ENCODE data around the gene UNC13D.
A peak's percentile ranks its signal among the peaks of the same experiment; 100 is the strongest.
"Not testable (repeated sequence)": the region's sequence is repeated elsewhere in the genome, so short reads cannot be mapped to it uniquely, and the experiment has no call there.

The UNC13D gene

DNA sequence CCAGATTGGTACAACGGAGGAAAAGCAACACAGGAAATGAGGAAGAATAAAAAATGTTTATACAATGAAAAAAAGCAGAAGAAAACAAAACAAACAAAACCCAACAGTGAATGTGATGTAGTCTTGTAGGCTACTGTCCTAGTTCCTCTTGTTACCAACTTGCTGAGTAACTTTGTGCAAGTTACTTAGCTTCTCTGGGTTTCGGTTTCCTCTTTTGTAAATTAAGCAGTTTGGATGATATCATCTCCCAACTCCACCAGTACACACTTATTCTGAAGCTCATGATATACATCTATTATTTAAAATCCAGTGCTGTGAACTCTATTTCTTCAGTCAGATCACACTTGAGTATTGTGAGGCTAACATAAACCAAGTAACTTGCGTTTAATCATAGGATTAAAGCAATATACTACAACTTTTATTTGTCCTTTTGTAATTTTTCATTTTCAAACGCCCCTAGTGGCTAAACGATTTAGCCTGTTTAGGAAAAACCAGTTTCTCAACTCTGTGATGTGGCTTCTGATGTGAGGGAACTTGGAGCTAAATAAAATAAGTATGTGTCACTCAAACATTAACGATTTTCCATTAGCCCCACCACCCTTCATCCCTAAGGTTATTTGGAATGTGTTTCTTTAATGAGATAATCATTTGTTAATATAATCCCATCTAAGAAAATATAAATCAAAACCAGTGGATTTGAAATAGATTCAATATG, 61.0 kb downstream of the UNC13D start:
- H3K27ac ChIP-seq (ENCODE audit: poor library complexity, severe bottlenecking) = peak overlapping the region; percentile 97

DNA sequence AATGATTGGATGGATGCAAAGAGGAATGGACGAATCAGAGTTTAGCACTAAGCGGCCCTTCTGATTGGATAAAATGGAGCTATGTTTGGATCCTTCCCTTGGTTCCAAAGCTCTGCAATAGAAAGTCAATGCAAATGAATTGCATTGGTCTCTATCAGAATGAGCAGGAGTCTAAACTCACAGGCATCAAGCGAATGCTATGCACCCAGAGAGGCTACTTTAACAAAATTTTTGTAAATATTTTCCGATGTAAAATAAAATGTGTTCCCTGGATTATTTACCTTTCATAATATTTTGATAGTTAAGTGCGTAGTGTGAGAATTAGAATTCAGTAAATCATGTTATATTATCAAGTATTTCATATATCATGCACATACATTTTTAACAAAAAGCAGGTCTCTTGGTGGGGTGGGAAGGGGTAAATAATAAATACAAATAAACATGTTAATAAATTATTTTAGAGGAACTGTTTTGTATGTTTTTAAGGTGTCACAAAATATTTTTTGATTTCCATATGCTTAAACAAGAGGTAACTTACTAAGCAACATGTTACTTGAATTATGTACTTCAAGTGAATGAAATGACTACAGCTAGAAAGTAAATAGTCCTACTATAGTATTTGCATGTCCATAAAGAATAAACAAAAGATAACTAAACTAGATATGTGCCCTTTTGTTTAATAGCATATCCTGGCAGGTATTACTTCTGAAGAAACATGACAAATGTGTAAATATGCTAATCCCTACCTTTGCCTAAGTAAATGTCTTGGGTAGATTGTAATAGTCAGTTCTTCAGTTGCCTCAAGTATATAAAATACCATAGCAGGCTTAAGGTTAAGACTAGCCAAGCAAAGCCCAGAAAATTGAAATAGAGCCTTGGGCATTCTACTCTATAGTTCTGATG, 64.0 kb downstream of the UNC13D start:
- peak overlapping the region; percentile 92 for H3K27ac ChIP-seq (ENCODE audit: poor library complexity, severe bottlenecking)
- peaks cover 35% of the 10 kb centered on the region for H3K36me3 ChIP-seq (ENCODE audit: low read depth)
- TF ChIP-seq, protein P1, sequence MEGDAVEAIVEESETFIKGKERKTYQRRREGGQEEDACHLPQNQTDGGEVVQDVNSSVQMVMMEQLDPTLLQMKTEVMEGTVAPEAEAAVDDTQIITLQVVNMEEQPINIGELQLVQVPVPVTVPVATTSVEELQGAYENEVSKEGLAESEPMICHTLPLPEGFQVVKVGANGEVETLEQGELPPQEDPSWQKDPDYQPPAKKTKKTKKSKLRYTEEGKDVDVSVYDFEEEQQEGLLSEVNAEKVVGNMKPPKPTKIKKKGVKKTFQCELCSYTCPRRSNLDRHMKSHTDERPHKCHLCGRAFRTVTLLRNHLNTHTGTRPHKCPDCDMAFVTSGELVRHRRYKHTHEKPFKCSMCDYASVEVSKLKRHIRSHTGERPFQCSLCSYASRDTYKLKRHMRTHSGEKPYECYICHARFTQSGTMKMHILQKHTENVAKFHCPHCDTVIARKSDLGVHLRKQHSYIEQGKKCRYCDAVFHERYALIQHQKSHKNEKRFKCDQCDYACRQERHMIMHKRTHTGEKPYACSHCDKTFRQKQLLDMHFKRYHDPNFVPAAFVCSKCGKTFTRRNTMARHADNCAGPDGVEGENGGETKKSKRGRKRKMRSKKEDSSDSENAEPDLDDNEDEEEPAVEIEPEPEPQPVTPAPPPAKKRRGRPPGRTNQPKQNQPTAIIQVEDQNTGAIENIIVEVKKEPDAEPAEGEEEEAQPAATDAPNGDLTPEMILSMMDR (IDR thresholded peaks at IDR 0.05; ENCODE audit: poor library complexity, severe bottlenecking) = no peak
- H3K4me3 ChIP-seq (ENCODE audit: severe bottlenecking) = no peak overlapping the region
- no peaks in the 10 kb centered on the region for H3K27me3 ChIP-seq (ENCODE audit: insufficient read depth, poor library complexity, severe bottlenecking)
- ATAC-seq (ENCODE audit: low read depth) (no peak), DNase-seq (ENCODE audit: low spot score) (no peak)
- no peaks in the 10 kb centered on the region for H3K9me3 ChIP-seq (ENCODE audit: severe bottlenecking)
- H3K4me1 ChIP-seq (ENCODE audit: insufficient read depth, poor library complexity, severe bottlenecking) = peaks cover 38% of the 10 kb centered on the region

More for the DNA sequence above, 61.0 kb downstream of the UNC13D start:
- DNase-seq (ENCODE audit: low spot score) (no peak), ATAC-seq (ENCODE audit: low read depth) (no peak)
- peak overlapping the region; percentile 0 for H3K4me3 ChIP-seq (ENCODE audit: severe bottlenecking)
- peaks cover 12% of the 10 kb centered on the region for H3K36me3 ChIP-seq (ENCODE audit: low read depth)
- peaks cover 38% of the 10 kb centered on the region for H3K4me1 ChIP-seq (ENCODE audit: insufficient read depth, poor library complexity, severe bottlenecking)
- TF ChIP-seq, protein P1 (IDR thresholded peaks at IDR 0.05; ENCODE audit: poor library complexity, severe bottlenecking) = peak; percentile 88
- no peaks in the 10 kb centered on the region for H3K9me3 ChIP-seq (ENCODE audit: severe bottlenecking)
- H3K27me3 ChIP-seq (ENCODE audit: insufficient read depth, poor library complexity, severe bottlenecking) = no peaks in the 10 kb centered on the region

- peaks cover 38% of the 10 kb centered on the region for H3K4me1 ChIP-seq (ENCODE audit: insufficient read depth, poor library complexity, severe bottlenecking)
- DNase-seq (ENCODE audit: low spot score) (peak; percentile 98), ATAC-seq (ENCODE audit: low read depth) (peak; percentile 67)
- no peaks in the 10 kb centered on the region for H3K9me3 ChIP-seq (ENCODE audit: severe bottlenecking)
- peaks cover 35% of the 10 kb centered on the region for H3K36me3 ChIP-seq (ENCODE audit: low read depth)
- H3K27ac ChIP-seq (ENCODE audit: poor library complexity, severe bottlenecking) = peak overlapping the region; percentile 92
- H3K4me3 ChIP-seq (ENCODE audit: severe bottlenecking) = peak overlapping the region; percentile 84
- no peaks in the 10 kb centered on the region for H3K27me3 ChIP-seq (ENCODE audit: insufficient read depth, poor library complexity, severe bottlenecking)
- TF ChIP-seq, protein P1 (IDR thresholded peaks at IDR 0.05; ENCODE audit: poor library complexity, severe bottlenecking) = peak; percentile 50
These were observed 64.8 kb downstream of the UNC13D start for GRCh38 chr17:75779250-75779986.

DNA sequence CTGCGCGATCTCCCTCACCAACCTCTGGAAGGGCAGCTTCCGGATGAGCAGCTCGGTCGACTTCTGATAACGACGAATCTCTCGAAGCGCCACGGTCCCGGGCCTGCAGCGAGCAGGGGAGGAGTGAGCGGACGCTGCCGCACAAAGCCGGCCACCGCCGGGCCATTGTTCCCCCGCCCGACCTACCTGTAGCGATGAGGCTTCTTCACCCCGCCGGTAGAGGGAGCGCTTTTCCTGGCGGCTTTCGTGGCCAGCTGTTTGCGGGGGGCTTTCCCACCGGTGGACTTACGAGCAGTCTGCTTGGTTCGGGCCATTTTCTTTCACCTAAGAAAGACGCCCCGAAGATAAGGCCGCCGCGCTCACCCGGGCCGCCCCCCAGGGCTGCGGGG, 65.3 kb downstream of the UNC13D start:
- TF ChIP-seq, protein P1 (IDR thresholded peaks at IDR 0.05; ENCODE audit: poor library complexity, severe bottlenecking) = peak; percentile 72
- H3K27me3 ChIP-seq (ENCODE audit: insufficient read depth, poor library complexity, severe bottlenecking) = no peaks in the 10 kb centered on the region
- peaks cover 35% of the 10 kb centered on the region for H3K36me3 ChIP-seq (ENCODE audit: low read depth)
- H3K4me3 ChIP-seq (ENCODE audit: severe bottlenecking) = peak overlapping the region; percentile 84
- no peak for DNase-seq (ENCODE audit: low spot score)
- no peaks in the 10 kb centered on the region for H3K9me3 ChIP-seq (ENCODE audit: severe bottlenecking)
- peaks cover 34% of the 10 kb centered on the region for H3K4me1 ChIP-seq (ENCODE audit: insufficient read depth, poor library complexity, severe bottlenecking)
- H3K27ac ChIP-seq (ENCODE audit: poor library complexity, severe bottlenecking) = peak overlapping the region; percentile 92
- no peak for ATAC-seq (ENCODE audit: low read depth)

GRCh38 chr17:75778066-75778860, 65.9 kb downstream of the UNC13D start:
- H3K4me1 ChIP-seq (ENCODE audit: insufficient read depth, poor library complexity, severe bottlenecking) = peaks cover 28% of the 10 kb centered on the region

More at GRCh38 chr17:75778066-75778860, 65.9 kb downstream of the UNC13D start:
- not testable (repeated sequence) for DNase-seq (ENCODE audit: low spot score); H3K9me3 ChIP-seq (ENCODE audit: severe bottlenecking); H3K27me3 ChIP-seq (ENCODE audit: insufficient read depth, poor library complexity, severe bottlenecking); ATAC-seq (ENCODE audit: low read depth)
- Histone ChIP-seq H3K4me3 (ENCODE audit: severe bottlenecking) (peak overlapping the region; percentile 84), H3K36me3 (ENCODE audit: low read depth) (peaks cover 35% of the 10 kb centered on the region), H3K27ac (ENCODE audit: poor library complexity, severe bottlenecking) (peak overlapping the region; percentile 92)
